Measurements from ENCODE around the gene TOP3A.

TOP3A gene

GRCh38 chr17:18270046-18270931 lies 44.5 kb downstream of the TOP3A start:
- no peak for DNase-seq

- DNase-seq: no peak
Measured at GRCh38 chr17:18267927-18268711, 46.7 kb downstream of the TOP3A start.

GRCh38 chr17:18267366-18267765 lies 47.4 kb downstream of the TOP3A start:
- DNase-seq: no peak

- DNase-seq: no peak
Measured at GRCh38 chr17:18263885-18264682, 50.7 kb downstream of the TOP3A start.

GRCh38 chr17:18262641-18263040 lies 52.2 kb downstream of the TOP3A start:
- DNase-seq: no peak

GRCh38 chr17:18262111-18262510 lies 52.7 kb downstream of the TOP3A start:
- DNase-seq: no peak

- DNase-seq: no peak
Measured at GRCh38 chr17:18261659-18262058, 53.1 kb downstream of the TOP3A start.

- DNase-seq: no peak
Measured at GRCh38 chr17:18261146-18261515, 53.7 kb downstream of the TOP3A start.

GRCh38 chr17:18260332-18261145 lies 54.3 kb downstream of the TOP3A start, which contains the start of gene MIEF2:
TSS of gene MIEF2 (plus strand) at chr17:18260662. CDS start at chr17:18262721, 2,059 bp downstream.
- DNase-seq: peak; percentile 92

- no peak for DNase-seq
Measured at GRCh38 chr17:18259621-18260331, 55.0 kb downstream of the TOP3A start.

- DNase-seq: peak; percentile 47
Measured at GRCh38 chr17:18258356-18259038, 56.3 kb downstream of the TOP3A start, which contains the start of gene FLII. TSS of gene FLII (minus strand) at chr17:18258738. CDS start at chr17:18258690, 48 bp downstream.

GRCh38 chr17:18257982-18258355 lies 56.8 kb downstream of the TOP3A start:
- DNase-seq: peak; percentile 34

- DNase-seq: peak; percentile 34
Measured at GRCh38 chr17:18257268-18257981, 57.4 kb downstream of the TOP3A start.

- DNase-seq: no peak
Measured at GRCh38 chr17:18256776-18257175, 58.0 kb downstream of the TOP3A start.

GRCh38 chr17:18256351-18256750 lies 58.4 kb downstream of the TOP3A start:
- DNase-seq: no peak

- no peak for DNase-seq
Measured at GRCh38 chr17:18254888-18255649, 59.7 kb downstream of the TOP3A start.

- no peak for DNase-seq
Measured at GRCh38 chr17:18253947-18254821, 60.6 kb downstream of the TOP3A start.

- DNase-seq: no peak
Measured at GRCh38 chr17:18253187-18253884, 61.5 kb downstream of the TOP3A start.

All from NCI-H69 (cell line).